Endodermal cell (in vitro differentiated cells): ENCODE results near the gene DHTKD1. TPM values are rescaled to one million over a fixed set of nuclear protein-coding genes. Genes with fewer than 3 reads are reported as not detected.
"Not testable (repeated sequence)": the region's sequence is repeated elsewhere in the genome, so short reads cannot be mapped to it uniquely, and the experiment has no call there.

ENCODE experiments used
- DNase-seq: peaks from one replicate; pipeline ENCODE4 v3.0.0-alpha.2; 2017
- H3K27ac ChIP-seq: 2 replicates; pipeline ENCODE4 v1.5.1; 2013; ENCODE audit warnings: mild to moderate bottlenecking, low read depth, low read length, moderate library complexity
- H3K27me3 ChIP-seq: 2 replicates; pipeline ENCODE4 v1.6.1; 2013; ENCODE audit warnings: mild to moderate bottlenecking, low read length, moderate library complexity; ENCODE audit not compliant: insufficient read depth, control insufficient read depth, poor library complexity, severe bottlenecking
- H3K36me3 ChIP-seq: 2 replicates; pipeline ENCODE4 v1.7.0; 2013; ENCODE audit warnings: mild to moderate bottlenecking, low read length, moderate library complexity; ENCODE audit not compliant: control insufficient read depth, insufficient read depth
- H3K4me1 ChIP-seq: one replicate; pipeline ENCODE4 v1.7.0; 2013; ENCODE audit warnings: low read length; ENCODE audit not compliant: control insufficient read depth, insufficient read depth
- H3K4me3 ChIP-seq: 2 replicates; pipeline ENCODE4 v1.5.1; 2013; ENCODE audit warnings: mild to moderate bottlenecking, low read length, moderate library complexity
- H3K9ac ChIP-seq: 2 replicates; pipeline ENCODE4 v1.6.1; 2013; ENCODE audit warnings: mild to moderate bottlenecking, low read length, moderate library complexity; ENCODE audit not compliant: poor library complexity, severe bottlenecking; ENCODE audit errors: extremely low read depth
- H3K9me3 ChIP-seq: 2 replicates; pipeline ENCODE4 v1.6.1; 2013; ENCODE audit warnings: mild to moderate bottlenecking, low read length, moderate library complexity; ENCODE audit not compliant: control insufficient read depth
- H3K27ac Mint-ChIP-seq: 2 replicates; pipeline ENCODE4 v1.8.0; 2020; ENCODE audit warnings: mixed read lengths
- H3K27me3 Mint-ChIP-seq: 2 replicates; pipeline ENCODE4 v1.8.0; 2021; ENCODE audit warnings: mild to moderate bottlenecking, mixed read lengths; ENCODE audit not compliant: insufficient read depth
- H3K36me3 Mint-ChIP-seq: 2 replicates; pipeline ENCODE4 v1.8.0; 2020; ENCODE audit warnings: low read depth, mixed read lengths
- H3K4me1 Mint-ChIP-seq: 2 replicates; pipeline ENCODE4 v1.8.0; 2020; ENCODE audit warnings: mixed read lengths
- H3K4me3 Mint-ChIP-seq: 2 replicates; pipeline ENCODE4 v1.8.0; 2020; ENCODE audit warnings: mild to moderate bottlenecking, moderate library complexity, mixed read lengths
- H3K9me3 Mint-ChIP-seq: 2 replicates; pipeline ENCODE4 v1.8.0; 2020; ENCODE audit warnings: mild to moderate bottlenecking, mixed read lengths
- CTCF ChIP-seq: fragments of 200-600 bp; sonication (generic); conservative IDR thresholded peaks from 2 replicates; pipeline ENCODE4 v1.5.0; 2021; ENCODE audit warnings: antibody characterized with exemption, mild to moderate bottlenecking
- WGBS, 2 experiments: methylation state at CpG; one replicate each; pipeline versions ENCODE4 v1.1.5 to v1.1.7; 2013; ENCODE audit warnings: missing lambda C conversion rate in 2 of 2, mixed read lengths in 1 of 2; ENCODE audit not compliant: insufficient coverage in 1 of 2, insufficient read length in 1 of 2; 5-methylcytosine and 5-hydroxymethylcytosine counted together
- microRNA-seq: library from miRNA; unstranded; fragments of <30 nt; microRNA quantifications from one replicate; pipeline ENCODE4 v1.2.0, GENCODE V29; 2020; ENCODE audit warnings: borderline microRNAs expressed
- total RNA-seq, 2 donors: library from RNA; stranded (reverse); fragmentation: NEBNext Ultra II Directional in 1 of 2; extraction: Animal tissue kit (Norgen Biotek cat#: 25700) in 1 of 2; gene quantifications; 2 replicates in 1 of 2; 3 replicates in 1 of 2; pipeline ENCODE4 v1.2.1, GENCODE V29; 2021

DHTKD1 gene
- total RNA-seq, 2 donors from 2014 or later = 56.9 to 61.5 TPM

DNA sequence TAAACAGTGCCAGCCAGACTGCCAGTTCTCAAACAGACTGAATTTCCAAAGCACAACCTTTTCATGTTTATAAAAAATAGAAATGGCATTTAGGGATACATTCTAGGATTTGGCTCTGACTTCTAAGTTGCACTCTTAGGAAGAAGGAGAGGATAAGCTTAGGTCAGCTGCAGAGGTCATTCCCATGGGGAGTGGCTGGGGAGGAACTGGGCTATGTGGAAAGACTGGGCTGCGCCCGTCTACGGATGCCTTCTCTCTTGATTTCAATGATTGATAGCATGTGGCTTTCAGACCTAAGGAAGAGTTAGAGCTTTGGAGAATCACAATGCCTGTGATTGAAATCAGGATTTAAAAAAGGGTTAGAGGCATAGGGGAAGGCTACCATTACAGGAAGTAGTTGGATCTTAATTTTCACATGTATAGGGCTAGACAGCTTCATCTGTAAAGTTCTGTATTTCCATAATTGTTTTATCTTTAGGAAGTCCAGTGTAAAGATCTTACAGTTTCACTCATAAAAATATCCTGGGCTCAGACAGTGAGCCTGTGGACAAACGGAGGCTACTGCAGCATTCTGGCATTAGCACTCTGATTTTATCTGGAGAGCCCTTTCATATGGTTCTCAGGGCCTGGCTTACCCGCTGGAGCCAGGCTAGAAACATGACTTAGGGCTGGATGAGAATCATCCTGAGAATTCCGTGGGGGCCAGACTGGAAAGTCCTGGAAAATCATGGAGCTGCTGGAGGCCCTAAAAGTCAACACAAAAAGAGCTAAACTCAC, 97.4 kb downstream of the DHTKD1 start:
- Mint-ChIP-seq H3K4me1 (no peaks in the 10 kb centered on the region), H3K4me3 (no peak overlapping the region), H3K9me3 (no peaks in the 10 kb centered on the region), H3K27ac (no peak overlapping the region), H3K27me3 (no peaks in the 10 kb centered on the region), H3K36me3 (peaks cover 64% of the 10 kb centered on the region)
- H3K4me1 ChIP-seq = no peaks in the 10 kb centered on the region
- 93 to 97% methylated on average over 6 of the region's 6 CpGs for WGBS, 2 experiments
- H3K27ac ChIP-seq = no peak overlapping the region
- no peak for DNase-seq
- H3K9ac ChIP-seq = no peak overlapping the region
- H3K4me3 ChIP-seq = no peak overlapping the region
- H3K36me3 ChIP-seq = peaks cover 73% of the 10 kb centered on the region
- no peaks in the 10 kb centered on the region for H3K27me3 ChIP-seq
- no peak for TF ChIP-seq CTCF
- H3K9me3 ChIP-seq = no peaks in the 10 kb centered on the region

- not testable (repeated sequence) for H3K4me3 ChIP-seq, H3K4me3 Mint-ChIP-seq, DNase-seq, H3K9ac ChIP-seq, H3K27ac Mint-ChIP-seq, H3K4me1 ChIP-seq, H3K27ac ChIP-seq, H3K27me3 ChIP-seq, H3K27me3 Mint-ChIP-seq, H3K9me3 ChIP-seq, H3K9me3 Mint-ChIP-seq, H3K4me1 Mint-ChIP-seq
- H3K36me3 Mint-ChIP-seq = peaks cover 60% of the 10 kb centered on the region
- WGBS, 2 experiments = 98 to 100% methylated on average over 1 to 6 of the region's 6 CpGs
- H3K36me3 ChIP-seq = peaks cover 73% of the 10 kb centered on the region
Measured at GRCh38 chr10:12171512-12171911, 102.8 kb downstream of the DHTKD1 start.

Small RNAs within 50 kb of the gene (microRNA-seq; reads per million reads assigned to microRNA genes)
- not detected for gene MIR548AK

Other genes with a start within 250 kb of the DHTKD1 start
- 10 to 100 TPM; 13.2 to 18.9 TPM for gene PROSER2, start 245.6 kb upstream of the DHTKD1 start, total RNA-seq
- 10 to 100 TPM; 16.8 to 23.4 TPM for gene UPF2, start 26.1 kb upstream of the DHTKD1 start, total RNA-seq
- gene SEC61A2, start 60.7 kb downstream of the DHTKD1 start, total RNA-seq = 10 to 100 TPM; 24.4 to 40.5 TPM
- gene NUDT5, start 126.9 kb downstream of the DHTKD1 start, total RNA-seq = 10 to 100 TPM; 88.7 to 93.9 TPM
- 100 to 1,000 TPM; 104 to 123 TPM for gene CDC123, start 127.2 kb downstream of the DHTKD1 start, total RNA-seq